ENCODE data around the gene RABEP1. TPM values are rescaled to one million over a fixed set of nuclear protein-coding genes. Genes with fewer than 3 reads are reported as not detected.

The RABEP1 gene
- total and polyA plus RNA-seq, 9 of the 15 experiments (the other 6 are each of a cell fraction or from before 2014, with no cell fraction given) = 8.2 to 38.9 (median 30.3) TPM

DNA sequence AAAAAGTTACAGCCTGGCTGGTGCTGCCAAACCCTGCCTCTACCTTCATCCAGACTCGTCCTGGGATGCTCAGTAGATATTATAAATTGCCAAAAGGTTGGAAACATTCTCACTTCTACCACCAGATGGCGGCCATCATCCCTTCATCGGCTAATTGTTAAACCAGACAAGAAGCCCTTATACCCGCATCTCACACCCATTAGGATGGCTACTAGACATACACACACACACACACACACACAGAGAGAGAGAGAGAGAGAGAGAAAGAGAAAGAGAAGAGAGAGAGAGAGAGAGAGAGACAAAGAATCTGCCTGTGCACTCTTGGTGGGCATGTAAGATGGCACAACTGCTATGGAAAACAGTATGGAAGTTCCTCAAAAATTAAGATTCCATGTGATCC, 32.5 kb upstream of the RABEP1 start (continued):
- TF ChIP-seq FOXJ2 (tag; IDR thresholded peaks at IDR 0.05) (no peak), TCFL5 (CRISPR knock-in tag; conservative IDR thresholded peaks at IDR 0.05) (no peak), MTA1 (IDR thresholded peaks at IDR 0.05; ENCODE audit: borderline replicate concordance) (no peak), SPI1 (IDR thresholded peaks at IDR 0.05; ENCODE audit: borderline replicate concordance, low read depth, low read length) (no peak), THRAP3 (IDR thresholded peaks at IDR 0.05; ENCODE audit: borderline replicate concordance) (no peak), PTTG1 (tag; IDR thresholded peaks at IDR 0.05; ENCODE audit: low read depth) (no peak), CBFB (CRISPR knock-in tag; IDR thresholded peaks at IDR 0.05) (no peak), SMC3 (conservative IDR thresholded peaks at IDR 0.05; ENCODE audit: insufficient read depth, low read depth, low read length) (0 out of 2 replicates have a peak, but pooled peaks have one; percentile 19), ZNF778 (CRISPR knock-in tag; IDR thresholded peaks at IDR 0.05) (no peak), CHD4 (IDR thresholded peaks at IDR 0.05; ENCODE audit: insufficient read depth, insufficient replicate concordance, low read depth, low read length, poor library complexity, severe bottlenecking) (no peak), RBM17 (IDR thresholded peaks at IDR 0.05; ENCODE audit: borderline replicate concordance, low read depth, low read length) (no peak), SRSF9 (IDR thresholded peaks at IDR 0.05; ENCODE audit: borderline replicate concordance, low read depth, low read length) (no peak), ZNF583 (CRISPR knock-in tag; IDR thresholded peaks at IDR 0.05) (no peak), TAF9B (IDR thresholded peaks at IDR 0.05; ENCODE audit: partially characterized antibody) (no peak), WHSC1 (IDR thresholded peaks at IDR 0.05; ENCODE audit: low read length) (no peak)
- TF ChIP-seq, protein P1, sequence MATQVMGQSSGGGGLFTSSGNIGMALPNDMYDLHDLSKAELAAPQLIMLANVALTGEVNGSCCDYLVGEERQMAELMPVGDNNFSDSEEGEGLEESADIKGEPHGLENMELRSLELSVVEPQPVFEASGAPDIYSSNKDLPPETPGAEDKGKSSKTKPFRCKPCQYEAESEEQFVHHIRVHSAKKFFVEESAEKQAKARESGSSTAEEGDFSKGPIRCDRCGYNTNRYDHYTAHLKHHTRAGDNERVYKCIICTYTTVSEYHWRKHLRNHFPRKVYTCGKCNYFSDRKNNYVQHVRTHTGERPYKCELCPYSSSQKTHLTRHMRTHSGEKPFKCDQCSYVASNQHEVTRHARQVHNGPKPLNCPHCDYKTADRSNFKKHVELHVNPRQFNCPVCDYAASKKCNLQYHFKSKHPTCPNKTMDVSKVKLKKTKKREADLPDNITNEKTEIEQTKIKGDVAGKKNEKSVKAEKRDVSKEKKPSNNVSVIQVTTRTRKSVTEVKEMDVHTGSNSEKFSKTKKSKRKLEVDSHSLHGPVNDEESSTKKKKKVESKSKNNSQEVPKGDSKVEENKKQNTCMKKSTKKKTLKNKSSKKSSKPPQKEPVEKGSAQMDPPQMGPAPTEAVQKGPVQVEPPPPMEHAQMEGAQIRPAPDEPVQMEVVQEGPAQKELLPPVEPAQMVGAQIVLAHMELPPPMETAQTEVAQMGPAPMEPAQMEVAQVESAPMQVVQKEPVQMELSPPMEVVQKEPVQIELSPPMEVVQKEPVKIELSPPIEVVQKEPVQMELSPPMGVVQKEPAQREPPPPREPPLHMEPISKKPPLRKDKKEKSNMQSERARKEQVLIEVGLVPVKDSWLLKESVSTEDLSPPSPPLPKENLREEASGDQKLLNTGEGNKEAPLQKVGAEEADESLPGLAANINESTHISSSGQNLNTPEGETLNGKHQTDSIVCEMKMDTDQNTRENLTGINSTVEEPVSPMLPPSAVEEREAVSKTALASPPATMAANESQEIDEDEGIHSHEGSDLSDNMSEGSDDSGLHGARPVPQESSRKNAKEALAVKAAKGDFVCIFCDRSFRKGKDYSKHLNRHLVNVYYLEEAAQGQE (IDR thresholded peaks at IDR 0.05; ENCODE audit: borderline replicate concordance) = peak; percentile 61; the same call in 1 of the 2 replicates
- TF ChIP-seq, protein P1 (CRISPR knock-in tag; IDR thresholded peaks at IDR 0.05; ENCODE audit: low read depth) = no peak
- TF ChIP-seq, protein P2, sequence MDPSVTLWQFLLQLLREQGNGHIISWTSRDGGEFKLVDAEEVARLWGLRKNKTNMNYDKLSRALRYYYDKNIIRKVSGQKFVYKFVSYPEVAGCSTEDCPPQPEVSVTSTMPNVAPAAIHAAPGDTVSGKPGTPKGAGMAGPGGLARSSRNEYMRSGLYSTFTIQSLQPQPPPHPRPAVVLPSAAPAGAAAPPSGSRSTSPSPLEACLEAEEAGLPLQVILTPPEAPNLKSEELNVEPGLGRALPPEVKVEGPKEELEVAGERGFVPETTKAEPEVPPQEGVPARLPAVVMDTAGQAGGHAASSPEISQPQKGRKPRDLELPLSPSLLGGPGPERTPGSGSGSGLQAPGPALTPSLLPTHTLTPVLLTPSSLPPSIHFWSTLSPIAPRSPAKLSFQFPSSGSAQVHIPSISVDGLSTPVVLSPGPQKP (CRISPR knock-in tag; IDR thresholded peaks at IDR 0.05) = no peak
- TF ChIP-seq, protein P3, sequence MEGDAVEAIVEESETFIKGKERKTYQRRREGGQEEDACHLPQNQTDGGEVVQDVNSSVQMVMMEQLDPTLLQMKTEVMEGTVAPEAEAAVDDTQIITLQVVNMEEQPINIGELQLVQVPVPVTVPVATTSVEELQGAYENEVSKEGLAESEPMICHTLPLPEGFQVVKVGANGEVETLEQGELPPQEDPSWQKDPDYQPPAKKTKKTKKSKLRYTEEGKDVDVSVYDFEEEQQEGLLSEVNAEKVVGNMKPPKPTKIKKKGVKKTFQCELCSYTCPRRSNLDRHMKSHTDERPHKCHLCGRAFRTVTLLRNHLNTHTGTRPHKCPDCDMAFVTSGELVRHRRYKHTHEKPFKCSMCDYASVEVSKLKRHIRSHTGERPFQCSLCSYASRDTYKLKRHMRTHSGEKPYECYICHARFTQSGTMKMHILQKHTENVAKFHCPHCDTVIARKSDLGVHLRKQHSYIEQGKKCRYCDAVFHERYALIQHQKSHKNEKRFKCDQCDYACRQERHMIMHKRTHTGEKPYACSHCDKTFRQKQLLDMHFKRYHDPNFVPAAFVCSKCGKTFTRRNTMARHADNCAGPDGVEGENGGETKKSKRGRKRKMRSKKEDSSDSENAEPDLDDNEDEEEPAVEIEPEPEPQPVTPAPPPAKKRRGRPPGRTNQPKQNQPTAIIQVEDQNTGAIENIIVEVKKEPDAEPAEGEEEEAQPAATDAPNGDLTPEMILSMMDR (IDR thresholded peaks at IDR 0.05 in 2 of 3, conservative IDR thresholded peaks at IDR 0.05 in 1 of 3; ENCODE audit: insufficient read depth in 2 of 3, low read depth in 1 of 3, low read length in 3 of 3) = peak; percentile 53 to 70 (median 55); a peak in 5 of 6 replicates

All from K562 (cell line).